Uterus (tissue), 4 donors: ENCODE results near the gene PTPRJ. TPM values are rescaled to one million over a fixed set of nuclear protein-coding genes. Genes with fewer than 3 reads are reported as not detected.

Experiments
- DNase-seq, 2 donors: peaks; one replicate each; pipeline ENCODE4 v3.0.0-alpha.2; 2019 to 2020
- H3K27ac ChIP-seq, 2 donors: fragments of 200-600 bp; sonication (generic); 1 replicate in 1 of 2; 2 replicates in 1 of 2; pipeline ENCODE4 v1.5.1; 2016 to 2018
- H3K27me3 ChIP-seq, 2 donors: fragments of 200-600 bp; sonication (generic); one replicate each; pipeline ENCODE4 v1.5.1; 2018 to 2019; ENCODE audit warnings: control low read depth in 1 of 2
- H3K36me3 ChIP-seq, 2 donors: fragments of 200-600 bp; sonication (generic); one replicate each; pipeline ENCODE4 v1.5.1; 2019; ENCODE audit warnings: control low read depth in 1 of 2
- H3K4me1 ChIP-seq, 2 donors: fragments of 200-600 bp; sonication (generic); one replicate each; pipeline ENCODE4 v1.5.1; 2018 to 2019; ENCODE audit warnings: control low read depth in 1 of 2
- H3K4me3 ChIP-seq, 2 donors: fragments of 200-600 bp; sonication (generic); 1 replicate in 1 of 2; 2 replicates in 1 of 2; pipeline ENCODE4 v1.5.1; 2018 to 2019; ENCODE audit warnings: mild to moderate bottlenecking in 1 of 2
- H3K9me3 ChIP-seq, 2 donors: fragments of 200-600 bp; sonication (generic); one replicate each; pipeline ENCODE4 v1.5.1; 2019; ENCODE audit warnings: control low read depth in 1 of 2
- CTCF ChIP-seq, 4 experiments: fragments of 200-600 bp in 2 of 4; fragments of 450-650 bp in 2 of 4; sonication (generic) in 2 of 4; IDR thresholded peaks; one replicate each; pipeline ENCODE4 v1.5.1; 2016 to 2019; ENCODE audit warnings: antibody characterized with exemption in 4 of 4, mild to moderate bottlenecking in 2 of 4, moderate library complexity in 1 of 4
- POLR2A ChIP-seq, 2 donors: fragments of 450-650 bp; IDR thresholded peaks; one replicate each; pipeline ENCODE4 v1.6.1; 2016; ENCODE audit warnings: antibody characterized with exemption in 2 of 2, mild to moderate bottlenecking in 1 of 2, moderate library complexity in 1 of 2
- intact Hi-C: fragments of 100-400 bp; cut with DNase I; formaldehyde crosslinking; loops from one replicate; pipeline ENCODE4 v1.15.1; 2023; ENCODE audit warnings: low total_unique reads
- total RNA-seq, 4 donors: library from RNA; depleted of rRNA in 3 of 4; stranded (reverse); fragments of >200 nt in 3 of 4; gene quantifications; one replicate each; pipeline versions ENCODE4 v1.1.0 to v1.2.4, GENCODE V29; 2014 to 2023
- donor health status: DM: yes; HTN: yes; CAD: no.

PTPRJ gene
- total RNA-seq, 4 donors from 2014 or later = 2.1 to 22.1 (median 7.1) TPM

DNA sequence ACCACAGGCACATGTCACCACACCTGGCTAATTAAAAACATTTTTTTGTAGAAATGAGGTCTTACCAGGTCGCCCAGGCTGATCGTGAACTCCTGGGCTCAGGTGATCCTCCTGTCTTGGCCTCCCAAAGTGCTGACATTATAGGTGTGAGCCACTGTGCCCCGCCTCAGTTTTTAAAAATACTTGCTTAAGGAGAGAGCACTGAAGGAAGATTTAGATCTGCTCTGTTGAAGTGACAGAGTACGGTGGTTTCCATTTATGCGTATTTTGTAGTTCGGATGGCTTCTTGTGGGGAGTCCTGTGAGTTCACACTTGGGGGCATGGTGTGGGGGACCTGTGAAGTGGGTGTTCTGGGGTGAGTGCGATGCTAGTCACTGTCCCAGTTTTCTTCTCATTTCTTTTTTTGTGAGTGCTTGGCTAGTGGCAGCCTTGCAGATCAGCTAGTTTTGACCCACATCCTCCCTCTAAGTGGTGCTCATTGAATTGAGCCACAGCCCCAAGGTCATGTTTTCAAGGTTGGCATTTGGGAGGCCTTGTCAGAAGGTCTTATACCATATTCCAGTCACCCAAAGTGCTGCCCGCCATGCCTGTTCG is 31.5 kb downstream of the PTPRJ start:
- no peak overlapping the region for H3K4me3 ChIP-seq
- H3K36me3 ChIP-seq = no peaks in the 10 kb centered on the region
- no peak for DNase-seq
- intact Hi-C loops = no loop called here
- no peak overlapping the region for H3K27ac ChIP-seq
- no peaks in the 10 kb centered on the region for H3K27me3 ChIP-seq
- H3K4me1 ChIP-seq = no peaks in the 10 kb centered on the region
- TF ChIP-seq POLR2A (IDR thresholded peaks at IDR 0.05) (no peak), CTCF (IDR thresholded peaks at IDR 0.05) (no peak)
- no peaks in the 10 kb centered on the region for H3K9me3 ChIP-seq

DNA sequence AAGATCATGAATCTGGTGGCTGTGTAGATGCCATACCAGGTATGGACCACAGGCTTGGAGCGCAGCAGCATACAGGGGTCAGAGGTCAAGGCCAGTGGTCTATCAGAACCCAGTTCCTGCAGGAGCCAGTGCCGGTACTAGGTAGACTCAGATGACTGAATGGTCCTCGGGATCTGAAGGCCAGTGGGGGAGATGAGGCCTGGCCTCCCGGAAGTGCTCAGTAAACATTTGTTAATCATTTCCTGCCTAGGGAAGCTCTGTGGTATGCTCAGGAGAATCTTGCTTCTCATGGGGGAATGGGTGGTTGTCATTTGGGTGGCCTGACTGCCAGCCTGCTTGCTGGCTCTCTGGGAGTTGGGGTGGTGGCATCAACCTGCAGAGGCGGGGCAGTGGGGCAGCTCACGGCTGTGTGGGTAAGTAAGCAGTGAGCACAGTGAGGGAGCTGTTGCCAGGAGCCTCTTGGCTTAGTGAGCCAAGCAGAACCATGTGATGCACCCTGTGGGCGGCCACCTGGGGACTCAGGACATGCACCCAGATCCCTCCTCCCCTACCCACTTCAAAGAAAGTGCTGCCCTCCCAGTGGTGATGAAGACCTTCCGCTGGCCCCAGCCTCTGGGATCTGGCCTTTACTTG is 33.0 kb downstream of the PTPRJ start:
- Histone ChIP-seq H3K27ac (no peak overlapping the region), H3K4me1 (no peaks in the 10 kb centered on the region), H3K36me3 (no peaks in the 10 kb centered on the region), H3K27me3 (no peaks in the 10 kb centered on the region), H3K4me3 (no peak overlapping the region), H3K9me3 (no peaks in the 10 kb centered on the region)
- TF ChIP-seq POLR2A (IDR thresholded peaks at IDR 0.05) (no peak), CTCF (IDR thresholded peaks at IDR 0.05) (no peak)
- intact Hi-C loops = no loop called here
- no peak for DNase-seq

DNA sequence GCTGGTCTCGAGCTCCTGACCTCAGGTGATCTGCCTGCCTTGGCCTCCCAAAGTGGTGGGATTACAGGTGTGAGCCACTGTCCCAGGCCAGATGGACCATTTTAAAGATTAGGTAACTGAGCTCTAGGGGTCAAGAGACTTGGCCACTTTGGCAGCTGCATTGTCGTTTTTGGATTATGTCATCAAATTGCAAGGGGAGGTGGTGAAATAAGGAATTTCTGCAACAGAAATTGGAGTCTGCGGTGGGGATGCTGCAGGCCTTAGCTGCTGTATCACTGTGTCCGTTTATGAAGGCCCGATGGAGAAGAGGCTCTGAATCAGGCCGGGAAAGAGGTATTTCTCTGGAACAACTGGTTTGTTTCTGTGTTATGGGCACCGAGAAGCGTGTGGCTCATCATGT is 34.6 kb downstream of the PTPRJ start:
- no peaks in the 10 kb centered on the region for H3K4me1 ChIP-seq
- intact Hi-C loops = no loop called here

GRCh38 chr11:48017105-48017830 is 36.9 kb downstream of the PTPRJ start:
- Histone ChIP-seq H3K27ac (no peak overlapping the region), H3K9me3 (no peaks in the 10 kb centered on the region), H3K36me3 (no peaks in the 10 kb centered on the region), H3K4me3 (no peak overlapping the region), H3K4me1 (no peaks in the 10 kb centered on the region), H3K27me3 (no peaks in the 10 kb centered on the region)
- no peak for DNase-seq
- intact Hi-C loops = no loop called here
- TF ChIP-seq CTCF (IDR thresholded peaks at IDR 0.05) (no peak), POLR2A (IDR thresholded peaks at IDR 0.05) (no peak)

More for the DNA sequence above, 34.6 kb downstream of the PTPRJ start:
- TF ChIP-seq CTCF (IDR thresholded peaks at IDR 0.05) (no peak), POLR2A (IDR thresholded peaks at IDR 0.05) (no peak)
- H3K36me3 ChIP-seq = no peaks in the 10 kb centered on the region
- no peaks in the 10 kb centered on the region for H3K27me3 ChIP-seq
- DNase-seq = no peak
- no peak overlapping the region for H3K4me3 ChIP-seq
- H3K27ac ChIP-seq = no peak overlapping the region
- no peaks in the 10 kb centered on the region for H3K9me3 ChIP-seq
